Lower lobe of right lung (tissue), 2 donors: ENCODE measurements around the gene KCNJ1. TPM values are rescaled to one million over a fixed set of nuclear protein-coding genes. Genes with fewer than 3 reads are reported as not detected.

Source experiments
- ATAC-seq, 2 donors: fragments of 200-7000 bp; cut with Tn5 transposase; one replicate each; pipeline ENCODE4 v1.9.1; 2020 to 2022; ENCODE audit warnings: mild to moderate bottlenecking in 2 of 2, moderate library complexity in 2 of 2
- DNase-seq: peaks from one replicate; pipeline ENCODE4 v3.0.0-alpha.2; 2020
- H3K27ac ChIP-seq: fragments of 200-600 bp; one replicate; pipeline ENCODE4 v1.8.0; 2022
- H3K27me3 ChIP-seq: fragments of 200-600 bp; one replicate; pipeline ENCODE4 v1.8.0; 2022; ENCODE audit warnings: low read depth
- H3K36me3 ChIP-seq: fragments of 200-600 bp; one replicate; pipeline ENCODE4 v1.8.0; 2022; ENCODE audit warnings: mild to moderate bottlenecking
- H3K4me1 ChIP-seq: fragments of 200-600 bp; one replicate; pipeline ENCODE4 v1.8.0; 2022
- H3K4me3 ChIP-seq: fragments of 200-600 bp; one replicate; pipeline ENCODE4 v1.8.0; 2022; ENCODE audit warnings: mild to moderate bottlenecking
- H3K9me3 ChIP-seq: fragments of 200-600 bp; one replicate; pipeline ENCODE4 v1.8.0; 2022
- intact Hi-C: fragments of 100-400 bp; cut with DNase I; formaldehyde crosslinking; loops from one replicate; pipeline ENCODE4 v1.11.0; 2022
- total RNA-seq: library from RNA; stranded (reverse); fragmentation: NEBNext Ultra II Directional; extraction: Animal tissue kit (Norgen Biotek cat#: 25700); gene quantifications from one replicate; pipeline ENCODE4 v1.2.1, GENCODE V29; 2021
- TF ChIP-seq, protein P1 (sequence below): fragments of 200-600 bp; IDR thresholded peaks from one replicate; pipeline ENCODE4 v1.8.0; 2022; ENCODE audit warnings: antibody characterized with exemption, mild to moderate bottlenecking
- donor health status: DM: no; HTN: yes; CAD: no; lungs with severe emphysema.

KCNJ1 gene
- total RNA-seq, 1 donor from 2014 or later = 0.18 TPM

DNA sequence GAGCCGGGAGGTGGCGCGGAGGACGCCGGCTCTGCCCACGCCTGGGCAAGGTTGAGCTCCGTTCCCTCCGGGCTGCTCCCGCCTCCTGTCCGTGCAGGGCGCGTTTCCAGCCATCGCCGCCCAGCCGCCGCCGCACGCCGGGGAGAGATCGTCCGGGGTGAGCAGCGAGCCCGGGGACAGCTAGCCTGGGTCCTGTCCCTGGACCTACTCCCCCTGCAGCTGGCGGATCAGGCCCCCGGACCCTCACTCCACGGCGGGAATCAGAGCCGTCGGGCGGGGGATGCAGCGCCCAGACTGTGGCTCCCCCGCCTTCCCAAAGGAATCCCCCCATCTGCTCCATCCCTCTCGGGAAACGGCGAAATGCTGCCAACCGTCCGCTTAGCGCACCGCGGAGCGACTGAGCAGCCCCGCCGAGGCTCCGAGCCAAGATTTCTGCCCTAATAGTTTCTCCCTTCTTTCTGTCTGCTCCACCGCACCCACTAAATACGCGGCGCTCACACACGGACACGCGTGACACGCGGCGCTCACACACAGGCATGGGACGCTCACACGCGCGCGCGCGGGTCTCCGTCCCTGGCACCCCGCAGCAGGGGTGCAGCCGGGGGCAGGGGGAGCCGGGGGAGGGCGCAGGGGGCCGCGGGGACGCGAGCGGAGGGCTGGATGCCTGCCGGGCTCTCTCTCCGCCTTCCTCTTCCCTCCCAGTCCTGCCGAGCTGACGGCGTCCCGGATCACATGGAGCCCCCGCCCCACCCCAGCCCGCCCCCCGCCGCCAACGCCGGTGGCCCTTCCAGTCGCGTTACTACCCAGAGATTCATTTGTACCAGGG, 23.7 kb upstream of the KCNJ1 start, which contains the start of gene KCNJ5:
KCNJ5 (plus strand) TSS at position 814 of the 826 bp plus-strand sequence. CDS start 19,918 bp downstream, outside the sequence.
- H3K9me3 ChIP-seq = no peaks in the 10 kb centered on the region
- H3K27me3 ChIP-seq = peaks cover 16% of the 10 kb centered on the region
- peak within 1 kb of the TSS; percentile 67 for H3K27ac ChIP-seq
- ATAC-seq = peak; percentile 49 to 58
- peak; percentile 59 for DNase-seq
- H3K4me3 ChIP-seq = peak within 1 kb of the TSS; percentile 62
- no peaks in the 10 kb centered on the region for H3K36me3 ChIP-seq
- H3K4me1 ChIP-seq = peaks cover 54% of the 10 kb centered on the region
- intact Hi-C loops = no loop called here
- TF ChIP-seq, protein P1, sequence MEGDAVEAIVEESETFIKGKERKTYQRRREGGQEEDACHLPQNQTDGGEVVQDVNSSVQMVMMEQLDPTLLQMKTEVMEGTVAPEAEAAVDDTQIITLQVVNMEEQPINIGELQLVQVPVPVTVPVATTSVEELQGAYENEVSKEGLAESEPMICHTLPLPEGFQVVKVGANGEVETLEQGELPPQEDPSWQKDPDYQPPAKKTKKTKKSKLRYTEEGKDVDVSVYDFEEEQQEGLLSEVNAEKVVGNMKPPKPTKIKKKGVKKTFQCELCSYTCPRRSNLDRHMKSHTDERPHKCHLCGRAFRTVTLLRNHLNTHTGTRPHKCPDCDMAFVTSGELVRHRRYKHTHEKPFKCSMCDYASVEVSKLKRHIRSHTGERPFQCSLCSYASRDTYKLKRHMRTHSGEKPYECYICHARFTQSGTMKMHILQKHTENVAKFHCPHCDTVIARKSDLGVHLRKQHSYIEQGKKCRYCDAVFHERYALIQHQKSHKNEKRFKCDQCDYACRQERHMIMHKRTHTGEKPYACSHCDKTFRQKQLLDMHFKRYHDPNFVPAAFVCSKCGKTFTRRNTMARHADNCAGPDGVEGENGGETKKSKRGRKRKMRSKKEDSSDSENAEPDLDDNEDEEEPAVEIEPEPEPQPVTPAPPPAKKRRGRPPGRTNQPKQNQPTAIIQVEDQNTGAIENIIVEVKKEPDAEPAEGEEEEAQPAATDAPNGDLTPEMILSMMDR = no peak

DNA sequence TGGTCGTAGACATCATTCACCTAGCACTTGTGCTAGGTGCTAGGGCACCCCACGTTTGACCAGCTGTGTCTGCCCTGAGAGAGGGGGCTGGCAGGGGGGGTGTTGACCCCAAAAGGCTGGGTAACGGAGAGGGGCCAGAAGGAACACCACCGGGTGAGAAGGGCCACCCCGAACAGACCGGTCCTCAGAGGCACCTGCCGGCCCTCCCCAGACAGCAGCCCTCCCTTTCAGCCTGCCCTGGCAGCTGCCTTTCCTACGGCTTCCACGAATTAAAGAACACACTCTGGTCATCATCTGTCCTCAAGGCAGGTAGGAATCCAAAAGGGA, 23.1 kb upstream of the KCNJ1 start:
- peaks cover 16% of the 10 kb centered on the region for H3K27me3 ChIP-seq
- no peak for ATAC-seq
- H3K9me3 ChIP-seq = no peaks in the 10 kb centered on the region
- H3K4me1 ChIP-seq = peaks cover 49% of the 10 kb centered on the region
- TF ChIP-seq, protein P1 = no peak
- intact Hi-C loops = no loop called here
- H3K27ac ChIP-seq = peak overlapping the region; percentile 18
- no peaks in the 10 kb centered on the region for H3K36me3 ChIP-seq
- H3K4me3 ChIP-seq = peak overlapping the region; percentile 62
- no peak for DNase-seq

DNA sequence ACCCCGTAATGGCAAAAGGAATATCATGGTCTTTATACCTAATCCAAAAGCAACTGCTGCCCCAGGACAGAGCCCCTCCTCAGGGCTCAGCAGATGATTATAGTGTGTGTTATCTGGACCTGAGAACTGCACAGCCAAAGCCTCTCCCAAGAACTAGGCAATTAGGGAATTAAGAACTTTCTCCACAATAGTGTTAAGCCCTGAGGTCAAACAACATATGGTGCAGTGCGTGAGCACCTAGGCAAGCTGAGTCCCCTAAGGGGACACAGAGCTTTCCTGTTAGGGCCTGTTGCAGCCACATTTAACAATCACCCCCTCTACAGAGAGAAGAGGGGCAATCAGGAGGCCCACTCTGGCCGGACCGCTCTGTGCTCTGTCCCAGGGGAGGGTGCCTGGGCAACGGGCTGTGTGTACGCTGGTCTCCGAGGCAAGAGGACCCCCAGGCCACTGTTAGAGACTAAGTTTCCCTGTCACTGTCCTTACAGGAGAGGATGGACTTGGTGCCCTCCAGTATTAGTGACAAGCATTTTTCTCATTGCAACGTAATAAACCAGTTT, 22.6 kb upstream of the KCNJ1 start:
- no peak for DNase-seq
- ATAC-seq = no peak
- Histone ChIP-seq H3K36me3 (no peaks in the 10 kb centered on the region), H3K27me3 (peaks cover 16% of the 10 kb centered on the region), H3K9me3 (no peaks in the 10 kb centered on the region), H3K27ac (no peak overlapping the region), H3K4me1 (peaks cover 45% of the 10 kb centered on the region), H3K4me3 (no peak overlapping the region)
- intact Hi-C loops = loop anchor here (5.0 kb wide), 1 partner anchor 68 kb away; no protein-coding TSS in a partner anchor
- TF ChIP-seq, protein P1 = no peak

DNA sequence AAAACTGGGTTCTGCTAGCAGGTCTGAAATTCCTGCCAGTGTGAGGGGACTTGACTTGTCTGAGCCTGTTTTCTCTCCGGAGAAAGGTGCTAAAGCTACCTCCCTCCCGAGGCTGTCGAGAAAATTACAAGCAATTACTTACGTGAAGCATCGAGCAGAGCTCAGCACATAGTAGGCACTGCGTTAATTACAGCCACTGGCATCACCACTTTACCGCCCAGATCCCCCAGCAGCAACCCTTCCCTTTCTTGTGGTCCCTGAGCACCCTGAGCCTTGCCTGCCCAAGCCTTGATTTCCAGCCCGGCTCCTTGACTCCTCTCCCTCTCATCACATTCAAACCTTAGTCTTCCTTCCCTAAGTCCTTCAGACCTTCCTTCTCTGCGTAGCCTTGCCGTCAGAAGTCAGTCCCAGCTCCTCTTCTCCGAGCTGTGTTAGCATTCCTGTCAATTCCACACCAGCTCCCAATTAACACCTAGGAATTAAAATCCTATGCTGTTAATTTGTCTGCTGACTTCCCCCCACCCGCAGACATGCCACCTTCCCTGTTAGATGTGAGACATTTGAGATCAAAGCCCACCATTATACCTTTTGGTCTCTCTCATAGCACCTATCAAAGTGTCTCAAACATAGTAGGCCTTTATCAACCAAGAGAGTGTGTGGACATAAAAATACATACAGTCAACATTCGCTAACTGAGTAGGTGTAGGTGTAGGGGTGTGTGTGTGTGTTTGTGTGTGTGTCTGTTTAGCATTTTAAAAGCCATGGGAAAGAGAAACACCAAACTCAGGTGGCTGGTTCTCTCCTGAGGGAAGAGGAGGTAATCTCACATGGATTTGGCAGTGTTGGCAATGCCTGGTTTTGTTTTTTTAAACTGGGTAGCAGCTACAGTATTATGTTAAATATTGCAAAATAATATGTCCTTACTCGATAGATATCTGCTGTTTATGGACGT, 21.2 kb upstream of the KCNJ1 start:
- DNase-seq (no peak), ATAC-seq (no peak)
- Histone ChIP-seq H3K9me3 (no peaks in the 10 kb centered on the region), H3K27me3 (peaks cover 16% of the 10 kb centered on the region), H3K36me3 (no peaks in the 10 kb centered on the region), H3K27ac (no peak overlapping the region), H3K4me1 (peaks cover 33% of the 10 kb centered on the region), H3K4me3 (no peak overlapping the region)
- TF ChIP-seq, protein P1 = no peak
- intact Hi-C loops = loop anchor here (5.0 kb wide), 1 partner anchor 69 kb away; no protein-coding TSS in a partner anchor
